Measurements from ENCODE around the gene ZSCAN4. TPM values are rescaled to one million over a fixed set of nuclear protein-coding genes. Genes with fewer than 3 reads are reported as not detected.

The ZSCAN4 gene
- polyA plus RNA-seq (not detected in 2 replicates), polyA minus RNA-seq (not detected in 2 replicates)

- Histone ChIP-seq H3K9me2 (ENCODE audit: insufficient read depth, low read length) (no peaks in the 10 kb centered on the region), H3K36me3 (ENCODE audit: insufficient read depth, low read length) (no peaks in the 10 kb centered on the region), H3K9me3 (ENCODE audit: low read length) (no peaks in the 10 kb centered on the region), H3F3A (ENCODE audit: insufficient read depth, low read length, poor library complexity, severe bottlenecking) (no peaks in the 10 kb centered on the region), H2AFZ (ENCODE audit: low read depth, low read length) (no peak within 1 kb of the TSS), H3K4me3 (ENCODE audit: low read length) (no peak within 1 kb of the TSS), H4K20me1 (ENCODE audit: insufficient read depth) (no peaks in the 10 kb centered on the region), H3K79me2 (replicated peaks; ENCODE audit: insufficient read depth, low read length) (no peaks in the 10 kb centered on the region), H3K9ac (ENCODE audit: low read length) (no peak within 1 kb of the TSS), H3K4me2 (ENCODE audit: low read length) (no peak within 1 kb of the TSS), H3K27me3 (ENCODE audit: insufficient read depth, low read depth, low read length) (no peaks in the 10 kb centered on the region), H3K27ac (ENCODE audit: low read length) (no peak within 1 kb of the TSS)
- TF ChIP-seq EZH2 (IDR thresholded peaks at IDR 0.05; ENCODE audit: borderline replicate concordance, insufficient read depth, low read length, poor library complexity, severe bottlenecking) (no peak), RAD21 (conservative IDR thresholded peaks at IDR 0.05) (no peak), CTCF (IDR thresholded peaks at IDR 0.05; ENCODE audit: poor library complexity, severe bottlenecking) (no peak), EP300 (conservative IDR thresholded peaks at IDR 0.05; ENCODE audit: poor library complexity, severe bottlenecking) (no peak), TAF1 (IDR thresholded peaks at IDR 0.05; ENCODE audit: low read depth) (no peak), SMC3 (conservative IDR thresholded peaks at IDR 0.05; ENCODE audit: poor library complexity) (no peak), MXI1 (conservative IDR thresholded peaks at IDR 0.05; ENCODE audit: poor library complexity, severe bottlenecking) (no peak), POLR2AphosphoS5 (IDR thresholded peaks at IDR 0.05) (no peak)
- TF ChIP-seq, protein P1, sequence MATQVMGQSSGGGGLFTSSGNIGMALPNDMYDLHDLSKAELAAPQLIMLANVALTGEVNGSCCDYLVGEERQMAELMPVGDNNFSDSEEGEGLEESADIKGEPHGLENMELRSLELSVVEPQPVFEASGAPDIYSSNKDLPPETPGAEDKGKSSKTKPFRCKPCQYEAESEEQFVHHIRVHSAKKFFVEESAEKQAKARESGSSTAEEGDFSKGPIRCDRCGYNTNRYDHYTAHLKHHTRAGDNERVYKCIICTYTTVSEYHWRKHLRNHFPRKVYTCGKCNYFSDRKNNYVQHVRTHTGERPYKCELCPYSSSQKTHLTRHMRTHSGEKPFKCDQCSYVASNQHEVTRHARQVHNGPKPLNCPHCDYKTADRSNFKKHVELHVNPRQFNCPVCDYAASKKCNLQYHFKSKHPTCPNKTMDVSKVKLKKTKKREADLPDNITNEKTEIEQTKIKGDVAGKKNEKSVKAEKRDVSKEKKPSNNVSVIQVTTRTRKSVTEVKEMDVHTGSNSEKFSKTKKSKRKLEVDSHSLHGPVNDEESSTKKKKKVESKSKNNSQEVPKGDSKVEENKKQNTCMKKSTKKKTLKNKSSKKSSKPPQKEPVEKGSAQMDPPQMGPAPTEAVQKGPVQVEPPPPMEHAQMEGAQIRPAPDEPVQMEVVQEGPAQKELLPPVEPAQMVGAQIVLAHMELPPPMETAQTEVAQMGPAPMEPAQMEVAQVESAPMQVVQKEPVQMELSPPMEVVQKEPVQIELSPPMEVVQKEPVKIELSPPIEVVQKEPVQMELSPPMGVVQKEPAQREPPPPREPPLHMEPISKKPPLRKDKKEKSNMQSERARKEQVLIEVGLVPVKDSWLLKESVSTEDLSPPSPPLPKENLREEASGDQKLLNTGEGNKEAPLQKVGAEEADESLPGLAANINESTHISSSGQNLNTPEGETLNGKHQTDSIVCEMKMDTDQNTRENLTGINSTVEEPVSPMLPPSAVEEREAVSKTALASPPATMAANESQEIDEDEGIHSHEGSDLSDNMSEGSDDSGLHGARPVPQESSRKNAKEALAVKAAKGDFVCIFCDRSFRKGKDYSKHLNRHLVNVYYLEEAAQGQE (IDR thresholded peaks at IDR 0.05; ENCODE audit: borderline replicate concordance) = no peak
Measured at GRCh38 chr19:57668635-57669034, at the start of gene ZSCAN4. Gene ZSCAN4 (plus strand): TSS chr19:57668935. CDS start chr19:57676146, 7,211 bp downstream.

DNA sequence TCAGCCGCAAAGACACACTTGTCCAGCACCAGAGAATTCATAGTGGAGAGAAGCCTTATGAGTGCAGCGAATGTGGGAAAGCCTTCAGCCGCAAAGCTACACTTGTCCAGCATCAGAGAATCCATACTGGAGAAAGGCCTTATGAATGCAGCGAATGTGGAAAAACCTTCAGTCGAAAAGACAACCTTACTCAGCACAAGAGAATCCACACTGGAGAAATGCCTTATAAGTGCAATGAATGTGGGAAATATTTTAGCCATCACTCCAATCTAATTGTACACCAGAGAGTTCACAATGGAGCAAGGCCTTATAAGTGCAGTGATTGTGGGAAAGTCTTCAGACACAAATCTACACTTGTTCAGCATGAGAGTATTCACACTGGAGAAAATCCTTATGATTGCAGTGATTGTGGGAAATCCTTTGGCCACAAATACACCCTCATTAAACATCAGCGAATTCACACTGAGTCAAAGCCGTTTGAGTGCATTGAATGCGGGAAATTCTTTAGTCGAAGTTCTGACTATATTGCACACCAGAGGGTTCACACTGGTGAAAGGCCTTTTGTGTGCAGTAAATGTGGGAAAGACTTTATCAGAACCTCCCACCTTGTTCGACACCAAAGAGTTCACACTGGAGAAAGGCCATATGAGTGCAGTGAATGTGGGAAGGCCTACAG is 47.9 kb upstream of the ZSCAN4 start:
- peaks cover 84% of the 10 kb centered on the region for H3K79me2 ChIP-seq (replicated peaks; ENCODE audit: insufficient read depth, low read length)
- peaks cover 80% of the 10 kb centered on the region for H3K36me3 ChIP-seq (ENCODE audit: insufficient read depth, low read length)
- H2AFZ ChIP-seq (ENCODE audit: low read depth, low read length) = no peak overlapping the region
- H3K4me3 ChIP-seq (ENCODE audit: low read length) = no peak overlapping the region
- H3K9me2 ChIP-seq (ENCODE audit: insufficient read depth, low read length) = no peaks in the 10 kb centered on the region
- no peaks in the 10 kb centered on the region for H4K20me1 ChIP-seq (ENCODE audit: insufficient read depth)
- TF ChIP-seq SMC3 (conservative IDR thresholded peaks at IDR 0.05; ENCODE audit: poor library complexity) = no peak
- TF ChIP-seq, protein P1 (IDR thresholded peaks at IDR 0.05; ENCODE audit: borderline replicate concordance) = no peak
- no peak for TF ChIP-seq POLR2AphosphoS5 (IDR thresholded peaks at IDR 0.05)
- TF ChIP-seq CTCF (IDR thresholded peaks at IDR 0.05; ENCODE audit: poor library complexity, severe bottlenecking) = no peak
- TF ChIP-seq TAF1 (IDR thresholded peaks at IDR 0.05; ENCODE audit: low read depth) = no peak
- no peak for TF ChIP-seq MXI1 (conservative IDR thresholded peaks at IDR 0.05; ENCODE audit: poor library complexity, severe bottlenecking)
- no peak for TF ChIP-seq EZH2 (IDR thresholded peaks at IDR 0.05; ENCODE audit: borderline replicate concordance, insufficient read depth, low read length, poor library complexity, severe bottlenecking)
- TF ChIP-seq EP300 (conservative IDR thresholded peaks at IDR 0.05; ENCODE audit: poor library complexity, severe bottlenecking) = no peak
- no peak for TF ChIP-seq RAD21 (conservative IDR thresholded peaks at IDR 0.05)
- H3K4me2 ChIP-seq (ENCODE audit: low read length) = no peak overlapping the region
- peaks cover 70% of the 10 kb centered on the region for H3K9me3 ChIP-seq (ENCODE audit: low read length)
- no peak overlapping the region for H3K27ac ChIP-seq (ENCODE audit: low read length)
- no peak overlapping the region for H3K9ac ChIP-seq (ENCODE audit: low read length)
- no peaks in the 10 kb centered on the region for H3K27me3 ChIP-seq (ENCODE audit: insufficient read depth, low read depth, low read length)
- H3F3A ChIP-seq (ENCODE audit: insufficient read depth, low read length, poor library complexity, severe bottlenecking) = no peaks in the 10 kb centered on the region
